ENCODE data around the gene SLAMF1. TPM values are rescaled to one million over a fixed set of nuclear protein-coding genes. Genes with fewer than 3 reads are reported as not detected.
"Not testable (repeated sequence)": the region's sequence is repeated elsewhere in the genome, so short reads cannot be mapped to it uniquely, and the experiment has no call there.

SLAMF1 gene, protein sequence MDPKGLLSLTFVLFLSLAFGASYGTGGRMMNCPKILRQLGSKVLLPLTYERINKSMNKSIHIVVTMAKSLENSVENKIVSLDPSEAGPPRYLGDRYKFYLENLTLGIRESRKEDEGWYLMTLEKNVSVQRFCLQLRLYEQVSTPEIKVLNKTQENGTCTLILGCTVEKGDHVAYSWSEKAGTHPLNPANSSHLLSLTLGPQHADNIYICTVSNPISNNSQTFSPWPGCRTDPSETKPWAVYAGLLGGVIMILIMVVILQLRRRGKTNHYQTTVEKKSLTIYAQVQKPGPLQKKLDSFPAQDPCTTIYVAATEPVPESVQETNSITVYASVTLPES
- 0.36 TPM for total RNA-seq

DNA sequence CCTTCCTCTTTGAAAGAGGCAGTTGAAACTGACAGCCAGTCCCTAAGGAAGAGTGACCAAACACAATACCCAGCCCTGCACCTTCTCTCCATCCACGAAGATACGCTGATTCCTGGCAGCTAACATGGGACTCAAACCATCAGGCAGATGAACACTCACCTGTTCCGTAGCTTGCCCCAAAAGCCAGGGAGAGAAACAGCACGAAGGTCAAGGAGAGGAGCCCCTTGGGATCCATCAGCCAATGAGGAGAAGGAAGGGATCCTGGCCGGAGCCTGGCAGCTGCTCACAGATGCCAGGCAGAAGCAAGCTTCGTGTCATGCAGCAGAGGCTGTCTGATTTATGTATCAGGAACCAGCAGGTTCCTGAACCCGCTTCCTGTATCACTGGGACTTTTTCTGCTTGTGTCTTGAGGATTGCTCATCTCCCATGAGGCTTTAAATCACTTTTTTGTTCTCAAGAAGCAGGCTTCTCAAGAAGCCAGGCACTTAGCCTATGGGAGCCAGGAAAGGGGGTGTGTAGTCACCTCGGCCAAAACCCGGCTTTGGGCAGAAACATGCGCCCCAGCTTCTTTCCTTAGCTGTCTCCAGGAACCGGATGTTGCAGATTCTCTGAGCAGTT, at the start of gene SLAMF1:
Gene SLAMF1, minus strand, starts transcription at position 334 of the 618 bp plus-strand sequence. Its CDS starts 99 bp downstream, at position 235.
- ATAC-seq = peak; percentile 45

DNA sequence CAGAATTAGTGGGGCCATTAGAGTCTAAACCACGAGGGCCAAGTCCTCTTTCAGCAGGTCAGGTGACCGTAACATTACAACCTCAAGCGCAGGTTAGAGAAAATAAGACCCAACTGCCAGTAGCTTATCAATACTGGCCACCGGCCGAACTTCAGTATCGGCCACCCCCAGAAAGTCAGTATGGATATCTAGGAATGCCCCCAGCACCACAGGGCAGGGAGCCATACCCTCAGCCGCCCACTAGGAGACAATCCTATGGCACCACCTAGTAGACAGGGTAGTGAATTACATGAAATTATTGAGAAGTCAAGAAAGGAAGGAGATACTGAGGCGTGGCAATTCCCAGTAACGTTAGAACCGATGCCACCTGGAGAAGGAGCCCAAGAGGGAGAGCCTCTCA, 45.5 kb upstream of the SLAMF1 start:
- not testable (repeated sequence) for ATAC-seq

DNA sequence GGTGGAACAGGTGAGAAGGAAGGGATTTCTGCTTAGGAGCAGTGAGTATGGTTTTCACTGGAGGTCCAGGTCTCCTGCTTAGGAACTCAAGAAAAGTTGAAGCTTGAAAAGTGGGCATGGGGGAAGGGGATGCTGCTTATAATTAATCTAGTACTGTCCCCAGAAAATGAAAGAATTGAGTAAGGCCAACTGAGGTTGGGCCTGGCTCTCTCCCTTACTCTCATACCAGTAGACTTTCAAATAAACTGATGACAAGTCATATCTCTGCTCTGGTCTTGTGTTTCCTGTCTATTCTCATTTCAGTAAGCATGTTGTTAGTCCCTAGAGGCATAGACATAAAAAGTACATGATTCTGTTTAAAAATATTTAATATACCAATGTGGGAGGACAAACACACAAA, 38.4 kb upstream of the SLAMF1 start:
- ATAC-seq = no peak

DNA sequence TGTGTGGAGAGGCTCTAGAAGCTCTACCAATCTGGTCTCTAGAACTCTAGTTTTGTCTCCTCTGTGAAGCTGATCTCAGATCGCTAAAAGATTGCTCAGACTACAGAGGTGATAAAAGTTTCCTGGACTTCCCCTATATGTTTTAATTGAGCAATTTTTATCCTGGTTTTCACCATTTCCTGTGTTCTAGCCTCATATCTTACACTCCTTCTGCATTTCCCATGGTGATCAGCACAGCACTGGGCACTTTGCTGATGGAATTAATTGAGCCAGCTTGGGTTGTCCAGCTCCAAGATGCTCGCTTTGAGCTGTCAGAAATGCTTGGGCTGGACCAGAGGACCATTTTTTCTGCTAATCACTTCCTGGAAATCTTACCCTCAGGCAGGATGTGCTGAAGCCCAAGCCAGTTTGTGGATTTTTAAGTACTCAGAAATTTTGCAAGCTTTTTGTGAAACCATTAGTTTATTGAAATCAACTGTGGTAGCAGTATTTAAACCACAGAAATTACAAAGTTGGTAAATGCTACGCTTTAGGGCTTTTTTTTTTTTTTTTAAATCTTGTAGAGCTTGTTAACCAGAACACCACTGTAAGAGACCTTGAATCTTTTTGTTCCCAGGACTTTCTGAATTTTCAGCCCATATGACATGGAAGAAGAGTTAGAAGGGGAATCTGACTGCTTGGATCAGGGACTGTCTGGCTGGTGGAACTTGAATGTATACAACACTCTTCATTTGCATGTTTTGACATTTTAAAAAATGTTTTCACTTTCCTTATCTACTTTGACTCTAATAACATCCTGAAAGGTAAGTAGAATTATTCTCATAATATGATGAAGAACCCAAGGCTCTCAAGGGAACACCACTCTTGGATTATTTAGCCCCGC, 36.4 kb upstream of the SLAMF1 start:
- no peak for ATAC-seq

DNA sequence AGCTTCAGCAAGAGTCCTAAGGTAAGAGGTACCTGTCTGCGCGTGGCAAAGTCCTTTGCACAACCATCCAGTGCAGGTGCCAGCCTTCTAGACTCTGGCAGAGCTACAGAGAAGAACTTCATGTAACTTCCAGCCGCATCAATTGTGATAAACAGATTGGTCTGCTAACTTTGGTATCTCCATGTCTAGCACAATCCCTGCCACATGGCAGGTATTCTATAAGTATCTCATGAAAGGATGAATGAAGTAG, 35.0 kb upstream of the SLAMF1 start:
- ATAC-seq = no peak

DNA sequence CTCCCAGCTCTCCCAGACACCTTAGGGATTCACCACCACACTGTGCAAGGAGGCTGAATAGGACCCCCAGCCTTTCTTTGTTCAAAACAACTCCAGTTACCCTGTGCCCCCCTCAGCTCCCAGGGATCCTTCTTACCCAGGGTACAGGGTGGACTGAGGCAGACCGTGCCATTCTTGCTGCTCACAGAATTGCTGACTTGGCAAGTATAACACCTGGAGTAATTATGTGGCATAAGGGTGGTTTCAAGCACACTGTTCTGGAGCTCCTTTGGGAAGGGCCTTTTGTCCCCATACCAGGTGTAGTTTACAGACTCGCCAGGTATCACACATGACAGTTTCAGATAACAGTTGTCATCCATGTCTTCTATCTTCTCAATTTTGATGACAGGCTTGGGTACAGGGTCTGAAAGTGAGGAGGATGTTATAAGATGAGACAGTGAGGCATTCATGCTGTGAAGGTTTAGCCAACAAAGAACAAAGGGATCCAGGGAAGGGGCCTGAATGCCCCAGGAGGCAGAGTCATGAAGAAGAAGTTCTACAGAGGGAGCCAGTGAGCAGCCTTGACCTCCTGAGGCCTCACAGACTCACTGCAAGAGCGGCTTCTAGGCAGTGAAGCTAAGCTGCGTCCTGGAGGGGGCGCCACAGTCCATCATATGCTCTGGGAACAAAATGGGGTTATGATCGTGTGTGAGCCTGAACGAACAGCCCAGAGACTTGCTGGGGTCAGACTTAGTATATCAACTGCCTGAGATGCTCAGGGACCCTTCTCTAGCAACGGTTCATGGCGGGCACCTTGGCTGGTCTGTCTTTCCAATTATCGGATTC, 34.4 kb upstream of the SLAMF1 start:
- ATAC-seq = peak; percentile 95

DNA sequence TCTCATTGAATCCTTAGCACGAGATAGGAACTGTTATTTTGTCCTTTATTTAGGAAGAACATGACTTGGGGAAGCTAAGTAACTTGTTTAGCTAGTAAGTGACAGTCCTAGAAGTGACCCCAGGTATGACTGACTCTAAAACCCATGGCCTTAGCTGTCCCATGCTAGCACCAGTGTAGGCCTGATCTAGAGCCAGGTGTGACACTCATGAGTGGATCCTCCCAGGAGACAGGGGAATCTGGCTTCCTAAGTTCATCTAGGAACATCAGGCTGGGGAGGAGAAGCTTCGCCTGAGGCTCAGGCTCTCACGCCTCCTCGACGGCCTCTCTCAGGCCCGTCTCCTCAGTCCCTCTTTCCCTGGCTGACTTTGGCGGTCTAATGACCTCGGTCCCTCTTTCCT, 33.6 kb upstream of the SLAMF1 start:
- ATAC-seq = no peak

DNA sequence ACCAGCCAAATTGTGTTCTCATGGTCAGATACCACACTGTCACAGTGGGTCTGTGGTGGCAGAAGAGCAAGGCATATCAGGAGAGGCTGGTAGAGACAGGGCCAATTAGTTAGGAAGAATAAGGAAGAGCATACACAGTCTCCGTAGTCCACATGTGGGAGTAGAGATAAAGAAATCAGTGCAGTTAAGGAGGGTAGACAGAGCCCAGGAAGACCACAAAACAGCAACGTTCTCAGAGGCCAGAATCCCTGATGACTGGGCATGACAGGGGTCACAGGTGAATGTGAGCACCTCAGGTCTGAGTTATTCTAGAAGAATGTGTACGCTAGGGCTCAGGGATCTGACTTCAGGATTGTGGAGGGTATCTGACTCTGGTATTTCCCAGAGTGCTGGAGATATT, 33.0 kb upstream of the SLAMF1 start:
- ATAC-seq = no peak

DNA sequence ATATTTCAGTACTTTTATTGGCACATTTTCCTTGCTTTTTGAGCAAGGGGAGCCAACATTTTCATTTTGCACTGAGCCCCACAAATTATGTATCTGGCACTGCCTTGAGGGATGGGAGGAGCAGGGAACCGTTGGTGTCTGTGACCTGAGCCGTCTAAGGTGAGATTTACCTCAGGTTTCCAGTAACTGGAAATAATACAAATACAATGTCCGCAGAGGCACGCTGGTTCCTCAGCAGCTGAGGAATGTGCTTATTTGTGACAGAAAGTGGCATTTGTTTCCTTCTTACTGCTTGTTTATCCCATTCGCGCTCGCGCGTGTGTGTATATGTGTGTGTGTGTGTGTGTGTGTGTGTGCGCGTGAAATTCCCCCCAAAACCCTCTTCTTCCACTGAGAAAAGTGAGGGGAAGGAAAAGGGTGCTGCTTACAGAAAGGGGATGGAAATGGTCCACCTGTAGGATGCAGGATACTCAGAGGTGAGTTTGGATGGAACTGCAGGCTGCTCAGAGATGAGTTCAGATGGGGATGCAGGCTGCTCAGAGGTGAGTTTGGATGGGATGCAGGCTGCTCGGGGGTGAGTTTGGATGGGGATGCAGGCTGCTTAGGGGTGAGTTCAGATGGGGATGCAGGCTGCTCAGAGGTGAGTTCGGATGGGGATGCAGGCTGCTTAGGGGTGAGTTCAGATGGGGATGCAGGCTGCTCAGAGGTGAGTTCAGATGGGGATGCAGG, 30.2 kb upstream of the SLAMF1 start:
- no peak for ATAC-seq

DNA sequence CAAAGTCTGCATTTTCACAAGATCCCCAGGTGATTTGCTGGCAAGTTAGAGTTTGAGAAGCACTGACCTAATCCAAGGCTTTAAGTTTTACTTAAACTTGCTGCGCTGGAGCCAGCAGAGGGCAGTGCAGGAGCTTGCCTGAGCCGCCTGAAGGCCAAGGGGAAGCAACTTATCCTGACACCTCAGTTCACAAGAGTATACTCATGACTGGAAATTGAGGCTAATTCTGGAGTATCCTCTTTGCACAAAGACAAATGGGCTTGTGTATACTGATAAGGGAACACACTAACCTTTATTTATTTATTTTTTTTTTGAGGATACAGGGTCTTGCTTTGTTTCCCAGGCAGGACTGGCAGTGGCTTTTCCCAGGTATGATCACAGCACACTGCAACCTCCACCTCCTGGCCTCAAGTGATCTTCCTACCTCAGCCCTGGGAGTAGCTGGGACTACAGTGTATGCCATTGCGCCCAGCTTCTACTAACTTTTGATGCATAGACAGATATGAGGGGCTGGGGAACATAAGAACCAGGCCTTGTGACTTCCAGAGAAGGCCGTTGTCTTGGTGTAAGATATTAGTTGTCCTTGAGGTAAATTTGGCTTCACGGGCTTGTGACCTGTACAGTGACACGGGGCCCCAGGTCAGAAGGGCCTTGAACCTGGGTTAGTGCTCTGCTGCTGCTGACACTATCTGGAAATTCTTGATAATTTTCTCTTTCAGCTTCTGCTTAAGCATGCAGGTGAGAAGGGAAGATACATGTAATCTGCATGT, 29.0 kb upstream of the SLAMF1 start:
- ATAC-seq = peak; percentile 82

DNA sequence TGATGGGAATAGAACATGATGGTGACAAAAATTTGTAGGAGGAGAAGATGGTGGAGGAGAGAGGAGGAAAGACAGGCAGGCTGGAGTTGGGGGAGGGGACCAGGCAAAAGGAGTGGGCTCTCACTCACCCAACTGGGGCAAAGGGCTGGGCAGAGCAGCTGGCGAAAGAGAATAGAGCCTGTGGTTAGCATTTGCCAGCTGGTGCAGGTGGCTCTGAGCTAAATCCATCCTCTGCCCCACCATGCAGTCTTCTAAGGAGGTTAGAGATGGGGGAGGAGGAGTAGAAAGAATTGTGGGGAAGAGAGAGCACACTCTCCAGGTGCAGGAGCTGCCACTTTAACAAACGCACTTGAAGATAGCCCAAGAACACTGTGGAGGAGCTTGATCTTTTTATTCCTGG, 27.6 kb upstream of the SLAMF1 start:
- ATAC-seq = peak; percentile 10

DNA sequence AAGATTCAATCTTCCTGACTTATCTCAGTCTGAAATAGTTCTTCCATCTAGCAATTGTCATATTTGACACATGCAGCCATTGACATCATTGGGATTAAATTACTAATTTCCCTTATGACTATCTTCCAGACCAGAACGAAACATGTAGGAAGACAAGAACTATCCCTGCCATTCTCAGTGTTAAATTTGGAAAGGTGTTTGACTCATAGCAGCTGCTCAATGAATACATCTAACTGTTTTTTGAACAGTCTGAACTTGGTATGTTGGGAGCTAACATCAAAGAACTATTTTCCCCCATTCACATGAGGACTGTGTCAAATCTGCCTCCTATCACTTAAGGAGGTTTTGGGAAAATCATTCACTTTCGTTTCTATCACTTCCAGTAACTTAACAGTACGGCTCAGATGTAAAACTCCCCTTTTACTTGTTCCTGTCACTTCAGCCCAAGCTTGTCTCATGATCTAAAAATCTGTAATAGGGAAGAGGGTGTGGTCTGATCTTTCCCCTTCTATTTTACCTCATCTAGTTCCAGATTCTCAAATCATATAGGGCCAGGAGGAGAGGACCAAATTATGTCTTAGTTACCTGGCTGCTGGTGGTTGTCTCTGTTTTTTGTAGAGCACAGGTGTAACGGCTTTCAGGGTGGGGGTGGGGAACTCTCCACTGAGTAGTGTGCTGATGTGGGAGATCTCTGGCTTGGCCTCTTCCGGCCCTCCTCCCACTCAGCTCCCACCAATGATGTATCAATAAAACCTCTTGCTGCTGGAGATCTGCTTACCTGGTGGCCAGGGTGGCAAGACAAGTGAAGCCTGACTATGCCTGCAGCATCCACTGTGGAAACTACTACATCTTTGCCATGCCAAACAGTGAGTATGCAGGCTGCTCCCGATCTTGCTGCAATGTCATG, 26.2 kb upstream of the SLAMF1 start:
- ATAC-seq = no peak

DNA sequence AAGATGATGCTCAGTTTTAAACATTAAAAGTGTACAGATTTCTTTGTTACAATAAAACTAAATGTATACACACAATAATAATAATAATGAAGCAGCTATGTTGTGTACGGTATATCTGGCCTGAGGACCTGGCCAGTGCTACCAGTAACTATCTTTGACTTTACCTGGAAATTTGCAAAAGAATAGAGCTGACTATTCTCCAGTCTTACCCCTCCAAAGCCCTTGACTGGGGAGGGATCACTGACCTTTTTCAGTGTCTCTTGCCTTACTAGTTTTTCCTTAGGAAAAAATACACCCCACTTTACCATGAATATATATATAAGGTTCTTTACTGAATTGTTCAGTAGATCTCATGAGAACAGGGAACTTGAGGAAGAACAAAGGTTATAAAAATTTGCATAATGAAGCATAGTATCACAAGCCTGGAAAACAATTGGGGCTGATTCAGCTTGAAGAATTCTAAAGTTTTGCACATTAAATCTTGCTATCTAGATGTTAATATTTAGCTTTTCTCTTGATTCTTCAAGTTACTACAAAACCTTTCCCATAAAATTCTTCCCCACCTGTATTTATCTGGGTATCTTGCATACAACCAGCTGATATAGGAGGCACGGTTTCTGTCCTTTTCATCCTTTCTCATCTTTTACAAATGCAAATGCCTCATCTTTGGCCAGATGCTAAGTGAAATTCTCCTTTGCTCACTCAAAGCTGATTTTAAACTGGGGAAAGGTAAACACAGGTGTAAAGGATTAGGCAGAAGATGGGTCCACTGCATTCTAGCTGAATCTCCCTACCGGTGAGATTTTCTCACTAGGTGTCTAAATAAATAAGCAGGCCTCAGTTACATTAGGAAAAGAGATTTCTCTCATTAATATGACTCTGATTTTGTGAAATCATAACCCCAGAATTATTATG, 25.0 kb upstream of the SLAMF1 start:
- no peak for ATAC-seq

DNA sequence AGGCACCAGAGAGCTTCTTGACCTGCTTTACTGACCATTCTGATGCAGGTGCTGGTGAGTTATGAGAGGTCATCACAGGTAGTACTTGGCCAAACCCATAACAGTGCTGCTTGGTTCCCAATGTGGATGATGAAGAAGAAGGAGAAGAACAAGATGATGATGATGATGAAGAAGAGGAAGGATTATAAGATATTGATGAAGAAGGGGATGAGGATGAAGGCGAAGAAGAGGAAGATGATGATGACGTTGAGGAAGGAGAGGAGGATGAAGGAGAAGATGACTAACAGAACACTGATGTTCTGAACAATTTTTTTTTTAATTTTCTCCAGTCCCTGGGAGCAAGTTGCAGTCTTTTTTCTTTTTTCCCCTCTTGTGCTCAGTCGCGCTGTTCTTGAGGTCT, 23.9 kb upstream of the SLAMF1 start:
- ATAC-seq = no peak

DNA sequence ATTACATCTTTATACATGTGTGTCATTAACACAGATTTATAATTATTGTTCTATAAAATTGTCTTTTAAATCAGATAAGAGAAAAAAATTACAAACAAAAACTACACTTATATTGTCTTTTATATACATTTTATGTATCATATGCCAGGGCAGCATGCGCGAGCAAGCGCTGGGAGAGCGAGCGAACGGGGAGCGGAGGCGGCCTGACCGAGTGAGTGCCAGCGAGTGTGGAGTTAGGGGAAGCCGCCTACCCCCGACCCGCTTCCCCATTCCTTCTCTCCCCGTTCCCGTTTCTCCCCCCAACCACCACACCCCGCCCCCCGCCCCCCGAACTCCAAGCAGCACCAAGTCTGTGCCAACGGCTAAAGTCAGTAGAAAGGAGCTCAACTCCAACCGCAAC, 23.0 kb upstream of the SLAMF1 start:
- ATAC-seq = no peak

DNA sequence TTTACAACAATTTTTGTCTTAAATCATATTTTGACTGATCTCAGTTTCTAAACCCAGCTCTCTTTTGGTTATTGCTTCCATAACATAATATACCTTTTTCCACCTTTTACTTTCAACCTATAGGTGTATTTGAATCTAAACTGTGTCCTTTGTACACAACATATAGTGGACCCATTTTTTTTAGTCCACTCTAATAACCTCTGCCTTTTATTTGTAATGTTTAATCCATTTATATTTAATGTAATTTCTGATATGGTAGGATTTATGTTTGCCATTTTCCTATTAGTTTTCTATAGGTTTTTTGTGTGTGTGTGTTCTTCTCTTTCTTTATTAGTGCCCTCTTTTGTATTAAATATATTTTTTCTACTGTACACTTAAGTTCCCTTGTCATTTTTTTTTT, 22.4 kb upstream of the SLAMF1 start:
- ATAC-seq = no peak

DNA sequence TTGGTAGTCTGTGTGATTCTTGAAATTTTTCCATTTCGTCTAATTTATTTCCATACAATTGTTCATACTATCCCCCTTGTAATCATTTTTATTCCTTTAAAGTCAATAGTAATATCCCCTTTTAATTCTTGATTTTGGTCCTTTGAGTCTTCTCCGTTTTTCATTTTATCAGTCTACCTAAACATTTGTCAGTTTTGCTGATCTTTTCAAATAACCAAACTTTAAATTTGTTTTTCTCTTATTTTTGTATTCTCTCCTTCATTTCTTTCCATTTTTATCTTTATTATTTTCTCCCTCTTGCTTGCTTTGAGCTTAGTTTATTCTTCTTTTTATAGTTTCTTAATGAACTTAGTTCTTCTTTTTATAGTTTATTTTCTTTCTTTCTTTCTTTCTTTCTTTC, 21.1 kb upstream of the SLAMF1 start:
- no peak for ATAC-seq

DNA sequence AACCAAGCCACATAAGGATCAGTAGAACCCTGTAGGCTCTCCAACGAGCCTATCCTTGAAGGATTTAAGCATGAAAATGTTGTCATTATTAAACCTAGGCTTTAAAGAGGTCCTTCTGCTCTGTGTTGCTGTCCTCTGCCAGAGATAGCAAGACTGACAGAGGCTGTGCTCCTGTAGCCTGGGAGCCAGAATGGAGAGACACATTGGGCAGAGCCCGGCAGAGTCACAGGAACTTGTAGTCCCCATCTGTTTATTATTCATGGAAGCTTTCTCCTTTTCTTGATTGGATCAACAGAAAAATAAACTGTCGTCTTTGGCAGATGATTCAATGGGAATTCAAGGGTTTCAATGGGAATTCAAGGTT, 19.2 kb upstream of the SLAMF1 start:
- no peak for ATAC-seq

Data from esophagus mucosa (tissue), 1 donor.